Heart right ventricle (tissue), 16 donors: ENCODE measurements around the gene ATP7B. TPM values are rescaled to one million over a fixed set of nuclear protein-coding genes. Genes with fewer than 3 reads are reported as not detected.

Experiments
- ATAC-seq, 8 donors: fragments of 200-7000 bp; cut with Tn5 transposase; one replicate each; pipeline ENCODE4 v1.9.1; 2020; ENCODE audit warnings: mild to moderate bottlenecking in 8 of 8, moderate library complexity in 8 of 8, moderate number of reproducible peaks in 1 of 8
- DNase-seq, 2 donors: peaks; one replicate each; pipeline ENCODE4 v3.0.0-alpha.2; 2020
- H3K27ac ChIP-seq, 10 donors: fragments of 200-600 bp; sonication (generic) in 2 of 10; one replicate each; pipeline versions ENCODE4 v1.5.0 to v1.8.0; 2020 to 2022; ENCODE audit warnings: mild to moderate bottlenecking in 3 of 10
- H3K27me3 ChIP-seq, 7 donors: fragments of 200-600 bp; one replicate each; pipeline ENCODE4 v1.8.0; 2021 to 2022; ENCODE audit warnings: mild to moderate bottlenecking in 2 of 7
- H3K36me3 ChIP-seq, 9 donors: fragments of 200-600 bp; sonication (generic) in 1 of 9; one replicate each; pipeline versions ENCODE4 v1.5.0 to v1.8.0; 2020 to 2022; ENCODE audit warnings: mild to moderate bottlenecking in 2 of 9
- H3K4me1 ChIP-seq, 9 donors: fragments of 200-600 bp; sonication (generic) in 1 of 9; one replicate each; pipeline versions ENCODE4 v1.5.0 to v1.8.0; 2020 to 2022; ENCODE audit warnings: mild to moderate bottlenecking in 4 of 9
- H3K4me3 ChIP-seq, 10 donors: fragments of 200-600 bp; sonication (generic) in 2 of 10; one replicate each; pipeline versions ENCODE4 v1.5.0 to v1.8.0; 2020 to 2022; ENCODE audit warnings: mild to moderate bottlenecking in 7 of 10, moderate library complexity in 2 of 10
- H3K9me3 ChIP-seq, 11 donors: fragments of 200-600 bp in 10 of 11; sonication (generic) in 2 of 11; one replicate each; pipeline versions ENCODE4 v1.5.0 to v1.8.0; 2013 to 2022; ENCODE audit warnings: mild to moderate bottlenecking in 2 of 11, control low read depth in 1 of 11, moderate library complexity in 1 of 11
- WGBS, 2 donors: extraction: QIAGEN DNeasy Blood & Tissue Kit; methylation state at CpG; one replicate each; pipeline ENCODE4 v1.1.7; 2013; ENCODE audit warnings: inconsistent platforms in 1 of 2; 5-methylcytosine and 5-hydroxymethylcytosine counted together
- intact Hi-C, 10 donors: fragments of 100-400 bp; cut with DNase I; formaldehyde crosslinking; loops; one replicate each; pipeline versions ENCODE4 v1.11.1 to v1.14.2; 2022
- long read RNA-seq, 3 donors: library from polyadenylated mRNA; unstranded; transcript quantifications; one replicate each; pipeline ENCODE4 v2.0.0, GENCODE V29; 2020 to 2021
- polyA plus RNA-seq, 2 donors: library from polyadenylated mRNA; stranded (reverse); fragments of 200-250 nt; gene quantifications; one replicate each; pipeline ENCODE4 v1.2.3, GENCODE V29; 2013
- total RNA-seq, 10 donors: library from RNA; stranded (reverse); fragmentation: NEBNext Ultra II Directional in 3 of 10; extraction: Animal tissue kit (Norgen Biotek cat#: 25700) in 3 of 10; gene quantifications; one replicate each; pipeline versions ENCODE4 v1.2.1 to v1.2.4, GENCODE V29; 2021 to 2023
- TF ChIP-seq, protein P1 (sequence below), 9 donors: fragments of 200-600 bp; sonication (generic) in 2 of 9; IDR thresholded peaks; one replicate each; pipeline versions ENCODE4 v1.5.0 to v1.8.0; 2021 to 2022; ENCODE audit warnings: antibody characterized with exemption in 9 of 9, mild to moderate bottlenecking in 5 of 9, moderate library complexity in 1 of 9
- donor health status: Arrhythmogenic right ventricular cardiomyopathy.
- donor health status: ischemic (EF 13 %, LVEDD 7.1; RV severe dilation, severe dysfunction).
- donor health status: healthy with polysubstance abuse.
- donor health status: DM: no; HTN: yes; CAD: no.
- donor health status: DM: no; HTN: no; CAD: no.
- donor health status: ischemic (EF 25% LVEDD 6.9; RV normal size, moderate dysfunction).
- donor health status: ischemic (EF 25% LVEDD 5.7; RV mildly dilated, moderate dysfunction).
- donor health status: healthy.
- donor health status: DM: yes; HTN: yes; CAD: no.
- donor health status: Ischemic cardiomyopathy.
- donor health status: ischemic (EF 35%, LVEDD 5.7; RV mildly dilated, moderate dysfunction).
- donor health status: nonischemic (EF 11% LVEDD 7.7; RV severe dilation, severe dysfunction).
- donor health status: DM: yes; HTN: yes; CAD: no.
- donor health status: PGD.
- donor health status: ischemic (EF 29% LVEDD 5.4; RV normal size, mild dysfunction).
- donor health status: nonischemic (EF 23%, LVEDD 6.1; RV moderate dilation, normal function).

The ATP7B gene
- 1 to 10 TPM; 3.0 to 9.3 (median 6.0) TPM for total RNA-seq
- polyA plus RNA-seq = 1 to 10 TPM; 2.0 to 3.2 TPM
- long read RNA-seq, donor 1, partial matches to known transcripts = 0 of 3 reads
- long read RNA-seq, donor 1, other reads (novel, unspliced or antisense) = 3 of 3 reads
- long read RNA-seq, donor 2, partial matches to known transcripts = 0 of 3 reads
- long read RNA-seq, donor 2, other reads (novel, unspliced or antisense) = 3 of 3 reads
- long read RNA-seq, donor 3, full-length matches to known transcripts = 1 of 5 reads
- long read RNA-seq, donor 3, partial matches to known transcripts = 0 of 5 reads
- long read RNA-seq, donor 3, other reads (novel, unspliced or antisense) = 4 of 5 reads

GRCh38 chr13:52010890-52011631 lies at the start of gene ATP7B:
ATP7B (minus strand) TSS chr13:52011450; CDS start chr13:52011337, 113 bp downstream.
- intact Hi-C loops = loop anchor here in 1 of 10 donors (10.0 kb wide), 1 partner anchor 196 kb away; no protein-coding TSS in a partner anchor
- ATAC-seq = peak in 7 of 8 donors; percentile 10 to 54 (median 16)
- H3K27me3 ChIP-seq = peaks cover 0 to 19% (median 0%) of the 10 kb centered on the region in 7 donors
- peak within 1 kb of the TSS; percentile 72 to 89 (median 85) for H3K27ac ChIP-seq
- H3K4me3 ChIP-seq = peak within 1 kb of the TSS; percentile 80 to 97 (median 93)
- DNase-seq = peak; percentile 15
- peaks cover 0 to 7% (median 0%) of the 10 kb centered on the region in 9 donors for H3K36me3 ChIP-seq
- H3K4me1 ChIP-seq = peaks cover 0 to 34% (median 27%) of the 10 kb centered on the region in 9 donors
- 3% methylated on average over 45 to 46 of the region's 46 CpGs for WGBS, 2 donors
- TF ChIP-seq, protein P1, sequence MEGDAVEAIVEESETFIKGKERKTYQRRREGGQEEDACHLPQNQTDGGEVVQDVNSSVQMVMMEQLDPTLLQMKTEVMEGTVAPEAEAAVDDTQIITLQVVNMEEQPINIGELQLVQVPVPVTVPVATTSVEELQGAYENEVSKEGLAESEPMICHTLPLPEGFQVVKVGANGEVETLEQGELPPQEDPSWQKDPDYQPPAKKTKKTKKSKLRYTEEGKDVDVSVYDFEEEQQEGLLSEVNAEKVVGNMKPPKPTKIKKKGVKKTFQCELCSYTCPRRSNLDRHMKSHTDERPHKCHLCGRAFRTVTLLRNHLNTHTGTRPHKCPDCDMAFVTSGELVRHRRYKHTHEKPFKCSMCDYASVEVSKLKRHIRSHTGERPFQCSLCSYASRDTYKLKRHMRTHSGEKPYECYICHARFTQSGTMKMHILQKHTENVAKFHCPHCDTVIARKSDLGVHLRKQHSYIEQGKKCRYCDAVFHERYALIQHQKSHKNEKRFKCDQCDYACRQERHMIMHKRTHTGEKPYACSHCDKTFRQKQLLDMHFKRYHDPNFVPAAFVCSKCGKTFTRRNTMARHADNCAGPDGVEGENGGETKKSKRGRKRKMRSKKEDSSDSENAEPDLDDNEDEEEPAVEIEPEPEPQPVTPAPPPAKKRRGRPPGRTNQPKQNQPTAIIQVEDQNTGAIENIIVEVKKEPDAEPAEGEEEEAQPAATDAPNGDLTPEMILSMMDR (IDR thresholded peaks at IDR 0.05) = peak in 3 of 9 donors; percentile 10 to 39 (median 28)
- H3K9me3 ChIP-seq = no peaks in the 10 kb centered on the region

- intact Hi-C loops = no loop called here
- TF ChIP-seq, protein P1 (IDR thresholded peaks at IDR 0.05) = no peak
- DNase-seq (no peak), ATAC-seq (no peak)
- H3K27ac ChIP-seq = no peak overlapping the region
- H3K4me3 ChIP-seq = no peak overlapping the region
- peaks cover 0 to 5% (median 0%) of the 10 kb centered on the region in 11 donors for H3K9me3 ChIP-seq
- no peaks in the 10 kb centered on the region for H3K4me1 ChIP-seq
- WGBS, 2 donors = 70 to 75% methylated on average over 4 of the region's 4 CpGs
- no peaks in the 10 kb centered on the region for H3K27me3 ChIP-seq
- no peaks in the 10 kb centered on the region for H3K36me3 ChIP-seq
Measured at GRCh38 chr13:52053460-52053859, 42.2 kb upstream of the ATP7B start.

DNA sequence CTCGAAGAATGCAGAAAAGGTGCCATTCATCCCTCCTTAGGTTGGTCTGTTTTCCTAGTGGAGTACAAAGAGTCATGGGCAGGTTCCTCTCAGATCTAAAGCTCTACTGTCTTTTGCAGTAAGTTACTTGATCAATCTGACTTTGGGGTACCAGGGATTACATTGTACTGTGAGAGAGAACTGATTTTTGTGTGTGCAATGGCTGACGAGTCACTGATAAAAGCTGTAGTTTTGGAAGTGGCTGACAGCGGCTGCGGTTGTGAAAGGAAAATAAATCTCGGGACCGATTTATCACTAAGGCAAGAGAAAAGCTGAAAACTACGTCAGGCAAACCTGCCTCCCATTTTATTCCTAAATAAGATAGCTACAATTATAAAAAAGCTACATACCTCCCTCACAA lies 40.1 kb upstream of the ATP7B start:
- ATAC-seq (no peak), DNase-seq (no peak)
- H3K9me3 ChIP-seq = peaks cover 0 to 5% (median 0%) of the 10 kb centered on the region in 11 donors
- H3K36me3 ChIP-seq = no peaks in the 10 kb centered on the region
- no peaks in the 10 kb centered on the region for H3K27me3 ChIP-seq
- no peak overlapping the region for H3K4me3 ChIP-seq
- intact Hi-C loops = no loop called here
- TF ChIP-seq, protein P1 (IDR thresholded peaks at IDR 0.05) = no peak
- WGBS, 2 donors = 64 to 67% methylated on average over 7 of the region's 7 CpGs
- H3K4me1 ChIP-seq = no peaks in the 10 kb centered on the region
- H3K27ac ChIP-seq = no peak overlapping the region

- no peak overlapping the region for H3K4me3 ChIP-seq
- WGBS, 2 donors = 62 to 73% methylated on average over 2 of the region's 2 CpGs
- H3K9me3 ChIP-seq = no peaks in the 10 kb centered on the region
- intact Hi-C loops = no loop called here
- H3K27ac ChIP-seq = no peak overlapping the region
- H3K27me3 ChIP-seq = no peaks in the 10 kb centered on the region
- no peaks in the 10 kb centered on the region for H3K36me3 ChIP-seq
- DNase-seq (no peak), ATAC-seq (no peak)
- no peaks in the 10 kb centered on the region for H3K4me1 ChIP-seq
- TF ChIP-seq, protein P1 (IDR thresholded peaks at IDR 0.05) = no peak
Measured at GRCh38 chr13:52048516-52048915, 37.3 kb upstream of the ATP7B start.
